Sciatic nerve (tissue), 2 donors: ENCODE results near the gene FBXO3. TPM values are rescaled to one million over a fixed set of nuclear protein-coding genes. Genes with fewer than 3 reads are reported as not detected.

ENCODE experiments used
- ATAC-seq: fragments of 200-7000 bp; cut with Tn5 transposase; one replicate; pipeline ENCODE4 v1.9.1; 2020; ENCODE audit warnings: mild to moderate bottlenecking, moderate library complexity
- DNase-seq: peaks from one replicate; pipeline ENCODE4 v3.0.0-alpha.2; 2020; ENCODE audit warnings: low spot score
- intact Hi-C: fragments of 100-400 bp; cut with DNase I; formaldehyde crosslinking; loops from one replicate; pipeline ENCODE4 v1.14.2; 2022
- total RNA-seq: library from RNA; stranded (reverse); fragmentation: NEBNext Ultra II Directional; extraction: Animal tissue kit (Norgen Biotek cat#: 25700); gene quantifications from one replicate; pipeline ENCODE4 v1.2.1, GENCODE V29; 2021
- donor health status: DM: no; HTN: no; CAD: no.
- donor health status: DM: no; HTN: no; CAD: no.

FBXO3 gene
- total RNA-seq, 1 donor from 2014 or later, result 39.2 TPM

- peak; percentile 18 for ATAC-seq
- intact Hi-C loops, result no loop called here
- no peak for DNase-seq
Observed at GRCh38 chr11:33773404-33773986, 825 bp downstream of the FBXO3 start.

- DNase-seq, result no peak
- ATAC-seq, result no peak
- intact Hi-C loops, result no loop called here
Observed at GRCh38 chr11:33772870-33773269, 1.4 kb downstream of the FBXO3 start.

- no peak for ATAC-seq
- DNase-seq, result no peak
- intact Hi-C loops, result no loop called here
Observed at GRCh38 chr11:33772300-33772699, 2.0 kb downstream of the FBXO3 start.

- no peak for ATAC-seq
- no peak for DNase-seq
- intact Hi-C loops, result no loop called here
Observed at GRCh38 chr11:33770236-33770635, 4.1 kb downstream of the FBXO3 start.

GRCh38 chr11:33769542-33769941 is 4.8 kb downstream of the FBXO3 start:
- DNase-seq, result no peak
- no peak for ATAC-seq
- intact Hi-C loops, result no loop called here

GRCh38 chr11:33767624-33768023 is 6.7 kb downstream of the FBXO3 start:
- ATAC-seq, result no peak
- DNase-seq, result no peak
- intact Hi-C loops, result no loop called here

GRCh38 chr11:33766085-33766484 is 8.2 kb downstream of the FBXO3 start:
- intact Hi-C loops, result no loop called here
- no peak for ATAC-seq
- no peak for DNase-seq

- no peak for DNase-seq
- intact Hi-C loops, result no loop called here
- no peak for ATAC-seq
Observed at GRCh38 chr11:33761471-33761870, 12.8 kb downstream of the FBXO3 start.

GRCh38 chr11:33753304-33753967 is 20.9 kb downstream of the FBXO3 start:
- intact Hi-C loops, result no loop called here
- ATAC-seq, result no peak
- no peak for DNase-seq

- ATAC-seq (no peak), DNase-seq (no peak)
- intact Hi-C loops, result no loop called here
Observed at GRCh38 chr11:33751878-33752277, 22.4 kb downstream of the FBXO3 start.

GRCh38 chr11:33747979-33748378 is 26.3 kb downstream of the FBXO3 start:
- intact Hi-C loops, result no loop called here
- ATAC-seq, result no peak
- DNase-seq, result no peak

GRCh38 chr11:33743291-33743690 is 31.0 kb downstream of the FBXO3 start:
- intact Hi-C loops, result no loop called here
- DNase-seq, result no peak
- ATAC-seq, result no peak

GRCh38 chr11:33742249-33742851 is 32.0 kb downstream of the FBXO3 start:
- peak; percentile 67 for ATAC-seq
- intact Hi-C loops, result no loop called here
- DNase-seq, result no peak

GRCh38 chr11:33741806-33742205 is 32.5 kb downstream of the FBXO3 start:
- ATAC-seq, result no peak
- intact Hi-C loops, result loop anchor here (2.0 kb wide), 1 partner anchor 375 kb away; no protein-coding TSS in a partner anchor
- DNase-seq, result no peak

GRCh38 chr11:33737362-33737821 is 36.9 kb downstream of the FBXO3 start:
- ATAC-seq, result no peak
- intact Hi-C loops, result loop anchor here (5.0 kb wide), 1 partner anchor 35 kb away; the partner anchor contains the start of gene C11orf91

GRCh38 chr11:33736148-33736812 is 38.0 kb downstream of the FBXO3 start, which contains the start of gene CD59:
CD59 (minus strand) TSS chr11:33736423; CDS start chr11:33722445, 13,978 bp downstream.
- peak; percentile 99 for DNase-seq
- peak; percentile 98 for ATAC-seq
- intact Hi-C loops, result loop anchor here (5.0 kb wide), 1 partner anchor 34 kb away; the partner anchor contains the start of gene C11orf91

More at GRCh38 chr11:33737362-33737821, 36.9 kb downstream of the FBXO3 start:
- DNase-seq, result peak; percentile 47

- intact Hi-C loops, result loop anchor here (5.0 kb wide), 1 partner anchor 33 kb away; the partner anchor contains the start of gene C11orf91
- ATAC-seq (peak; percentile 20), DNase-seq (peak; percentile 69)
Observed at GRCh38 chr11:33735271-33736147, 38.8 kb downstream of the FBXO3 start.
